Testis (tissue), 2 donors: ENCODE measurements around the gene ITGA1.

Source experiments
- CTCF ChIP-seq, 3 experiments: fragments of 450-650 bp in 2 of 3; fragments of 200-600 bp in 1 of 3; sonication (generic) in 1 of 3; IDR thresholded peaks; one replicate each; pipeline ENCODE4 v1.5.1; 2016 to 2019; ENCODE audit warnings: antibody characterized with exemption in 3 of 3, mild to moderate bottlenecking in 2 of 3, moderate library complexity in 1 of 3
- POLR2A ChIP-seq: fragments of 450-650 bp; IDR thresholded peaks from one replicate; pipeline ENCODE4 v1.6.1; 2017; ENCODE audit warnings: antibody characterized with exemption, mild to moderate bottlenecking, moderate library complexity

GRCh38 chr5:52893863-52894262 lies 106.1 kb downstream of the ITGA1 start:
- TF ChIP-seq CTCF (IDR thresholded peaks at IDR 0.05) = no peak
- TF ChIP-seq POLR2A = no peak
